HL-60/S4 (cell line): Measurements from ENCODE around the gene DOCK6.
"Not testable (repeated sequence)": the region's sequence is repeated elsewhere in the genome, so short reads cannot be mapped to it uniquely, and the experiment has no call there.

Source experiments
- in situ Hi-C: fragments of 300-500 bp; cut with MboI; formaldehyde crosslinking; loops from 2 replicates; pipeline ENCODE4 v1.14.3; 2022; ENCODE audit warnings: low sequenced_read_pairs

Gene DOCK6

DNA sequence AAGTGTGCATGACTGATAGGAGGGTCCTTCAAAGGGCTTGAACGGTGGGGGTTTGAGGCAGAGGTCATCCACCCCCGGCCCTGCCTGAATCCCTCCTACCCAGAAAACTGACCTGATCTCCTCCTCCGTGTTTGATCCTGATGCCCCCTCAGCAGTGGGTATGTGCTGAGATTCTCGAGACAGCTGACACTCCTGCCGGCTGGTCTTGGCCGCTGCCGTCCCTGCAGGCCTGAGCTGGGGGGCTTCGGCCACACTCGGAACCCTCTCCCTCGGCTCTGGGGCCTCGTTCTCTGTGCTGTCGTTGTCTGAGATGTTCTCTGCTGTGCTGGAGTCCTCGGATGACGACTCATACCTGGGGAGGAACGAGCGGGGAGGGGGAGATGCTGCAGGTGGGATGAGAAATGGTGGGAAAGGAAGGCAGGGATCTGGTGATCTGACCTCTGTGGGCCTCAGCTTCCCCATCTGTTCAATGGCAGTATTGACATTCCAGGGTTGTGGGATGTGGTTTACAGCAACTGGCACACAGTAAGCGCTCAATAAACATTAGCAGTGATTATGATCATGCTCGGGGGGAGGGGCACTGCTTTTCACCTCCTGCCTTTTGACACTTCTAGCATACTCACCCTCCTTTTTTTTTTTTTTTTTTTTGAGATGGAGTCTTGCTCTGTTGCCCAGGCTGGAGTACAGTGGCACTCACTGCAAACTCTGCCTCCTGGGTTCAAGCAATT, 85.7 kb downstream of the DOCK6 start:
- in situ Hi-C loops, result no loop called here

GRCh38 chr19:11175920-11176319, 86.4 kb downstream of the DOCK6 start:
- in situ Hi-C loops, result no loop called here

GRCh38 chr19:11174336-11174735, 88.0 kb downstream of the DOCK6 start:
- in situ Hi-C loops, result no loop called here

GRCh38 chr19:11173516-11174155, 88.7 kb downstream of the DOCK6 start:
- in situ Hi-C loops, result no loop called here

DNA sequence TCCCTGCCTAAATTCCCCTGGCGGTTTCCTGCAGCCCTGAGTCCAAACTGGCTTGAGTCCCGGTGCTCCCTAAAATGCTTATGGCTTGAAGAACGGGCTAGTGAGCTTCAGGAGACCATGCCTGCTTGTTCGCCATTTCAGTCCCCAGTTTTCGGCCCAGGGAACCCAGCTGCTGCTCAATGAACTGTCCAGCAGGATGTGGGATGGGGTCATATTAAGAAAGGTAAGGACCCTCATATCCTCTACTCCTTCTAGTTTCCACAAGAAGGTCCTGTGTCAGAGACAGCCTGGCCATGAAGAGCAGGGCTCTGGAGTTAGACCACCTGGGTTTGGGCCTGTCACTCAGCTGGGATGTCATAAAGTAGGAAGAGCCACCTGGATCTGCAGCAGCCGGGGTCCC, 89.7 kb downstream of the DOCK6 start:
- in situ Hi-C loops, result no loop called here

- in situ Hi-C loops, result no loop called here
Measured at GRCh38 chr19:11171144-11171543, 91.2 kb downstream of the DOCK6 start.

- in situ Hi-C loops, result no loop called here
Measured at GRCh38 chr19:11169896-11170678, 92.2 kb downstream of the DOCK6 start.

DNA sequence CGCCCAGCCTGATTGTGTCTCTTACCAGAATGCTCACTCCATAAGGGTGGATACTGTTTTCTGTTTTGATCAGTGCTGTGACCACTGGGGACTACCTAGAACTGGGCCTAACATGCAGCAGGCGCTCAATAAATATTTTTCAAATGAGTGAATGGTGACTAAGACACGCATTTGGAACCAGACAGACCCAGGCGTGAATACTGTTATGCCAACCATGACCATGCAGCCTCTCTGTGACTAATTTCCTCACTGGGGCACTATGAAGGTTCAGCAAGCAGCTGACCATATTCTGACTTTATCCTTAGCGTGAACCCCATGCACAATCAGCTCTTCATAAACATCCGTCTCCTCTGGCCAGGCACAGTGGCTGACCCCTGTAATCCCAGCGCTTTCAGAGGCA, 93.8 kb downstream of the DOCK6 start:
- in situ Hi-C loops, result no loop called here

DNA sequence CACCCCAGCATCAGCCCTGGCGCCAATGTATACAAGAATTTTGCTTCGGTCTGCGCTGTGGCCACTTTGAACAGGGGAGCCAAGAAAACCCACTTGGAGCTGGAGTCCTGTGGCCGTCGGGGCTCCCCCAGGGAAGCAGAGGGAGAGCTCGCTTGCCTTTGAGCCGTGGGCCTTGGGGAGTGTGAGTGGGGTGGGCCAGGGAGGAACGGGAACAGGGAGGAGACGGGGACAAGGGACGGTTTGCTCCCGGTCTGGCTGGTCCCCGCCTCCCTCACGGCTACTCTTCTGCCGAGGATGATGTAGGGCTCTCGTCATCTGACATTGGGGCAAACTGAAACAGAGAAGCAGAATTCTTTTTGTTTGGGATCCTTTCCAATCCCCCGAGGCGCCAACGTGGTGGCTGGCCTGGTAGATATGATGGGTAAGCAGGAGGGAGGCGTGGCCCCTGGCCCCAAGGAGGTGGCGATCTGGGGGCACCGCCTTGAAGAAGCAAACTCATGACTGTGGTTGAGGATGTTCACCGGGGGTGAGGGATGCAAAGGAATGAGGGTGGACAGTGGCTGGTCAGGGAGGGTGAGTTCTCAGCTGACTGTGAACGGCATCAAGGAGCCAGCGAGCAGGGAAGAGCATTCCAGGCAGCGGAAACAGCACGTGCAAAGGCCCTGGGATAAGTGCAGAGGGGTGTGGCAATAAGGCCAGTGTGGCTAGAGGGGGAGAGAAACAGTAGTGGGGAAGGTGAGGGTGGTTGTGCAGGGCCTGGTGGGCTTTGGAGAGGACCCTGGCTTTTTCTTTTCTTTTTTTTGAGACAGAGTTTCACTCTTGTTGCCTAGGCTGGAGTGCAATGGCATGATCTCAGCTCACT, 95.8 kb downstream of the DOCK6 start:
- in situ Hi-C loops, result no loop called here

DNA sequence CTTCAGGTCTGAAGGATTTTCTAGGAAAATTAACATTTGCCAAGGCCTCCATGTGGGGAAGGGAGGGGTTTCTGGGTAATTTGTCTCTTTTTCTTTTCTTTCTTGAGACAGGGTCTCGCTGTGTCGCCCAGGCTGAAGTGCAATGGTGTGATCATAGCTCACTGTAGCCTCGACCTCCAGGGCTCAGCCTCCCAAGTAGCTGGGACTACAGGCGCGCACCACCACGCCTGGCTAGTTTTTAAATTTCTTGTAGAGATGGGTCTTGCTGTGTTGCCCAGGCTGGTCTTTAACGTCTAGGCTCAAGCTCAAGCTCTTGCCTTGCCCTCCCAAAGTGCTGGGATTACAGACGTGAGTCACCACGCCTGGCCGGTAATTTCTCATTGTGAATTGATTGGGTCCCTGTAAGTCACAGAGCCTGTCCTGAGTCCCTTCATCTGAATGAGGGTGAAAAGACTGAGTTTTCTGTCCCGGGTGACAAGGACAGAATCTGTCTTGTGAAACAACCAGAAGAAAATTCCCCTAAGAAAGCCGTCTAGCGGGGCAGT, 96.8 kb downstream of the DOCK6 start:
- in situ Hi-C loops, result no loop called here

DNA sequence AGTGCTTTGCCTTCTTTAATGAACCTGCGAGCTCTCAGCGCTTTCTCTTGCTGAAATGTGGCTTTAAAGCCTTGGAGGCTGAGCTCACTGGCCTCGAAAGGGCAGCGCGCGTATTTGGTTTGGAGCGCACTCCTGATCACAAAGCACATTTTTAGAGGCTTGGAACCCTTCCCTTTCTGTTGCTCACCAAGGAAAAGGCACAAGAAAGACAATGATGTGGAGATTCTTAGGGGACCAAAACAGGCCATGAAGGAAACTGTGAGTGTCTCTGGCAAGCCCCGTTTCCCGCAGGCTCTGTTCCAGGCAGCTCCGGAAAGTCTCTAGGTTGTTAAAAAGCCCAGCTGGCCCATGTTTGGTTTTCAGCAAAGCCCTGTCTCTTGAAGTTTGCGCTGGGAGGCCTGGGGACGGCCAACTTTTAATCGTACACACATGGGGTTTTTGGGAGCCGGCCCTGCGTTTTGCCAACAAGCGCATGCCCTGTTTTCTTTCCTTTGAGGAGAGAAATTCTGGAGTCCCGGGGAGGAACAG, 97.4 kb downstream of the DOCK6 start:
- in situ Hi-C loops, result no loop called here

GRCh38 chr19:11164296-11164695, 98.0 kb downstream of the DOCK6 start:
- in situ Hi-C loops, result no loop called here

DNA sequence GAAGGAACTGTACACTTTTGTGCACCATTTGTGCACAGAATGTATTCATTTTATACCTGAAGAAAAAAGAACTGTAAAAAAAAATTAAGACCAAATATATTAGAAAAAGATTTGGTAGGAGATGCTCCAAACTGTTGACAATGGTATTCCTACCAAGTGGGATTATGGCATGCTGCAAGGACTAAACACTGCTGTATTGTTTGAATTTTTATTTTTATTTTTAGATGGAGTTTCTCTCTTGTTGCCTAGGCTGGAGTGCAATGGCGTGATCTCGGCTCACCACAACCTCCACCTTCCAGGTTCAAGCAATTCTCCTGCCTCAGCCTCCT, 101.9 kb downstream of the DOCK6 start:
- in situ Hi-C loops, result not testable (repeated sequence)

- in situ Hi-C loops, result no loop called here
Measured at GRCh38 chr19:11159598-11160439, 102.5 kb downstream of the DOCK6 start.

- in situ Hi-C loops, result no loop called here
Measured at GRCh38 chr19:11155373-11156120, 106.8 kb downstream of the DOCK6 start, which contains the start of gene SPC24. Gene SPC24, minus strand, starts transcription at chr19:11155782. Its CDS starts 6 bp downstream, at chr19:11155776.

DNA sequence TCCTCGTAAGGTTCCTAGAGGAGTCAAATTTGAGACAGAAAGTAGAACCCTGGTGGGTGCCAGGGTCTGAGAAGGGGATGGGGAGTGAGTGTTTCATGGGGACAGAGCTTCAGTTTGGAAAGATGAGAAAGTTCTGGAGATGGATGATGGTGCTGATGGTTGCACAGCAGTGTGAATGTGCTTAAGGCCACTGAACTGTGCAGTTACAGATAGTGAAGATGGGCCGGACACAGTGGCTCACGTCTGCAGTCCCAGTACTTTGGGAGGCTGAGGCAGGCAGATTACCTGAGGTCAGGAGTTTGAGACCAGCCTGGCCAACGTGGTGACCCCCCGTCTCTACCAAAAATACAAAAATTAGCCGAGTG, 107.7 kb downstream of the DOCK6 start:
- in situ Hi-C loops, result no loop called here

DNA sequence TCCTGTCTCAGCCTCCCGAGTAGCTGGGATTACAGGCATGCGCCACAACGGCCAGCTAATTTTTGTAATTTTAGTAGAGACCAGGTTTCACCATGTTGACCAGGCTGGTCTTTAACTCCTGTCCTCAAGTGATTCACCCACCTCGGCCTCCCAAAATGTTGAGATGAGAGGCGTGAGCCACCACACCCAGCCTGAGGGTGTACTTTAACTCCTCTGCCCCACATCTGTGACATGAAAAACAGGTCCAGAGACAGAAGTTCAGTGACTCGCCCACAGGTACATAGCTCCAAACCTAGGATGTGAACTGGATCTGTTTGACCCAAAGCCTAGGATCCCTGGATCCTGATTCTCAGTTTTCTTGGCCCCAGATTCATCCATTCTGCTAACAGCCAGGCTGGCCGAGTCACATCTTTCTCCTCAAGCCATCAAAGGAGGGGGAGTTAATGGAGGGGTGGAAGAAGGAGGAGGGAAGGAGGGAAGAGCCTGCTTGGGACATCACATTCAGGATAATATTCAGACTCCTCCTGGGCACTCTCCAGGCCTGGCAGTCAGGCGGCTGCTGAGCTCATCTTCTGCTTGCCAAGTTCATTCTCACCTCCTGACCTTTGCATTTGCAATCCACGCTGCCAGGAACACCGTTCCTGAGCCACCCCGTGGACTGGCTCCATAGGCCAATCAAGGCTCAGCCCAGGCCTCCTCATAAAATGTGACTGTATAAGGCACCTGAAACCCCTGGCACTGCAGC, 109.8 kb downstream of the DOCK6 start:
- in situ Hi-C loops, result no loop called here

DNA sequence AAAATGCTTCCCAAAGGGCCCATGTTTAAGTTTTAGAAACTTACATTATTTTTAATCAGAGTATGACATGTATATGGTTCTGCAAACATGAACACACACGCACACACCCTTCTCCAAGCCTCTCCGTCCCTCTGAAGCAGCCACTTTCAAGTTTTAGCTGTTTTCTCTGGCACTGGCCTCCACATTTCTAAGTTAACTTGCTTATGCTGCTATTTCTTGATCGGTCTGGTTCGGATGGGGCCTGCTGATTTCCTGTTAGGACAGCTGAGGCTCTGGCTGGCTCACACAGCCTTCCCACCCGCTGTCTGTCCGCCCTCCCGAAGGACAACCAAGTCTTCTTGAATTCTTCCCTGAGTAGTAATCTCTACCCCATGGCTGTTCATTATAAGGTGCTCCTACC, 111.1 kb downstream of the DOCK6 start:
- in situ Hi-C loops, result no loop called here
